Activated T-helper 9 cell treated with anti-CD3 and anti-CD28 coated beads, Interleukin-2, amount 50 U/mL, for 16 hours (primary cell): ENCODE measurements around the gene RPS6KB2.
"Not testable (repeated sequence)": the region's sequence is repeated elsewhere in the genome, so short reads cannot be mapped to it uniquely, and the experiment has no call there.

Experiments used
- DNase-seq: peaks from one replicate; pipeline ENCODE4 v3.0.0-alpha.2; 2020; ENCODE audit warnings: low read depth

RPS6KB2 gene

DNA sequence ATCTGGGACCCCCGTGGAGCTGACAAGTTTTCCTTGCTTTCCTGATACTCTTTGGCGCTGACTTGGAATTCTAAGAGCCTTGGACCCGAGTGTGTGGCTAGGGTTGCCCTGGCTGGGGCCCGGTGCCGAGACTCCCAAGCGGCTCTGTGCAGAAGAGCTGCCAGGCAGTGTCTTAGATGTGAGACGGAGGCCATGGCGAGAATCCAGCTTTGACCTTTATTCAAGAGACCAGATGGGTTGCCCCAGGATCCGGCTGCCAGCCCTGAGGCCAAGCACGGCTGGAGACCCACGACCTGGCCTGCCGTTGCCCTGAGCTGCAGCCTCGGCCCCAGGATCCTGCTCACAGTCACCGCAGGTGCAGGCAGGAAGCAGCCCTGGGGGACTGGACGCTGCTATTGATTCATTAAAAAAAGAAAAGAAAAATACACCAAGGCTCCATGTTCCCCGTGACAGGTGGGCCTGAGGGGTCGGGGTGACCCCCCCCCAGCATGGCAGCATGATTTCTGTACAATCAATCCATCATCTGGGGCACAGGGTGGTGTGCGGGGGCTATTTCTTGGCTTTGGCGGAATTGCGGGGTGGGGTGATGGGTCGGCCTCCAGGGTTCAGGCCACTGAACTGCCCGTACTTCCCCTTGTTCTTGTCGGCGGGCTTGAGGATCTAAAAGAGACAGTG, 30.2 kb upstream of the RPS6KB2 start:
- DNase-seq: no peak

- DNase-seq: no peak
Measured at GRCh38 chr11:67398661-67399563, 29.4 kb upstream of the RPS6KB2 start.

DNA sequence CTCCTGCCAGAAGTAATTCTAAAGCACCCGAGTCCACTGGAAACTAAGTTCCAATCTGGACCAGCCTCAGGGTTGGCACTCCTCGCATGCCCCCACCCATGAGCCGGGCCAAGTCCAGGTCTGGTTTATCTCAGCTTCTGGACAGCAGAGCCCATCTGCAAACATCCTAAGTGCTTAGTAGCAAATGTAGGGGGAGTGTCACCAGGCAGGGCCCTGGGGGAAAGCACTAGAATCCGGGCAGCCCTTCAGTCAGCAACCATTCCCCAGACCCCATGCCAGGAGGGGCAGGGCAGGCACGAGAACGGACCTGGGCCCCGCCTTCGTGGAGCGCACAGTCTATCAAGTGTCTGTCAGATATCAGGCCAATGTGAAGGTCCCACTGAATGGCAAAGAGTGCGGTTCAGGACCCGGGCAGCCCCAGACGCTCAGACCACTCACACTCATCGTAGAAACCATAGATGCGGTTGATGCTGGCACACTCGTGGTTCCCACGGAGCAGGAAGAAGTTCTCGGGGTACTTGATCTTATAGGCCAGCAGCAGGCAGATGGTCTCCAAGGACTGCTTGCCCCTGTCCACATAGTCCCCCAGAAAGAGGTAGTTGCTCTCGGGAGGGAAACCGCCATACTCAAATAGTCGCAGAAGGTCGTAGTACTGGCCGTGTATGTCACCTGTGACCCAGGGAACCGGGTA, 27.9 kb upstream of the RPS6KB2 start:
- no peak for DNase-seq

DNA sequence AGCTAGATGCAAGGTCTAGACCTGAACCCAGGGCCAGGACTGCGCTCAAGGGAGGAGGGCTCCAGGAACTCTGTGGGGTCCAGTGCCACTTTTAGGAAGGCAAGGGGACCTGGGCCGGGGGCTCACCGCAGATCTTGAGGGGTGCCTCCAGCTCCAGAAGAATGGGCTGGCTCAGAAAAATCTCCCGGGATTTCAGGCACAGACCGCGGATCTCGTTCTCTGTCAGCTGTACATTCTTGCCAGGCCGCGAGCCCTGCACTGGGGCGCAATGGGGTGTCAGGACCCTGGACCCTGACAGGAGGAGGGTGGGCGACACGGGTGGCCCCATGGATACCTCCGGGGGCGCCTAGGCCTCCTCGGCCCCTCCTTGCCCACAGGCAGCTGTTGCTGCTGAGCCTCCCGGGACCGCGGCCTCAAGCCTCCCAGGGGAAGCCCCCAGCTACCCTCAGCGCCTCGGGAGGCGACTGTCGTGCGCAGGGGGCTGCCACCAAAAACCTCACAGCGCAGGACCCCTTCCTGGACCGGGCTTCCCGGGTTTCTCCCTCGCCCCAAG, 27.3 kb upstream of the RPS6KB2 start:
- DNase-seq: no peak

DNA sequence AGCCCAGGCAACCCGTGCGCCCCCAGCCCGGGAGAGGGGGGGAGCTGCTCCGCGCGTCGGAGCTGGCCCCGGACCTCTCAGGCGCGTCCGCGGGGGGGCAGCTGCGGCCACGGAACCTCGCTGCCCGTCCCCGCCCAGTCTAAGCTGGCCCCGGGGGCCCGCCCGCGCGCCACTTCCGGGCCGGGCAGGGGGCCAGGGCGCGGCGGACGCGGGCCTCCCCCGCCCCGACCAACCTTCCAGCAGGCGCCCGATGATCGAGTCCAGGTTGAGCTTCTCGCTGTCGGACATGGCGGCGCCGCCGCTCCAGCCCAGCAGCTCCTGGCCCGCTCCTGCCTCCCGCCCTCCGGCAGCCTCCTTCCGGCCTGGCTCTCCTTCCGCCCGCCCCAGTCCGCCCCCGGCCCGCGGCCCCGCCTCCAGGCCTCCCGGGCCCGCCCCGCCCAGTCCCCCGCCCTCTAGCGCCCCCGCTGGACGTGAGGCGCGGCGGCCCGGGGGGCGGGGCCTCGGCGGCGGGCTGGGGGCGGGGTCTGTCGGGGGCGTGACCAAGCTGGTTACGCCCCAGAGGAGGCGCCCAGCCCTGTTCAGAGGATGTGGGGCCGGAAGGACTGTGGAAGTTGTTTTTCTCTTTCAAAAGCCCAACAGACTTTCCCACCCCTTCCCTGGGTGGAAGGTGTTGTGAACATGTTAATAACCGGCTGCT, 26.7 kb upstream of the RPS6KB2 start, which contains the start of gene PPP1CA:
Gene PPP1CA (minus strand): TSS at position 364 of the 697 bp plus-strand sequence. CDS start 76 bp downstream, at position 288.
- peak; percentile 90 for DNase-seq

- not testable (repeated sequence) for DNase-seq
Measured at GRCh38 chr11:67402192-67402839, 26.0 kb upstream of the RPS6KB2 start.

GRCh38 chr11:67403085-67403484, 25.2 kb upstream of the RPS6KB2 start:
- not testable (repeated sequence) for DNase-seq

- no peak for DNase-seq
Measured at GRCh38 chr11:67404515-67405195, 23.6 kb upstream of the RPS6KB2 start.

DNA sequence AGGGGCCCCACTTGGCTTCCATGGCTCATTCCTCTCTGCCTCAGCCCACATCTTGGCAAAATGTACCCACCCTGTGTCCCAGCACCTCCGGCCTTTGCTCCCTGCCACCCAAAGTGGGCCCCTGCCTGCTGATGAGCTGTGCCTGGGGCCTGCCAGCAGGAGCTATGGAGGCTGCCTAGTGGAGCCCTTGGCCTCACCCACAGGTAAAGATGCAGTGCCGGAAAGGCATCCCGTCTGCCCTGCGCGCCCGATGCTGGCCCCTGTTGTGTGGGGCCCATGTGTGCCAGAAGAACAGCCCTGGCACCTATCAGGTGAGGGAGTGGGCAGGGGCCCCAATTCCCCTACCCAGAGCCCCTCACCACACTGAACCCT, 23.1 kb upstream of the RPS6KB2 start:
- DNase-seq: no peak

GRCh38 chr11:67405688-67406339, 22.5 kb upstream of the RPS6KB2 start:
- no peak for DNase-seq

DNA sequence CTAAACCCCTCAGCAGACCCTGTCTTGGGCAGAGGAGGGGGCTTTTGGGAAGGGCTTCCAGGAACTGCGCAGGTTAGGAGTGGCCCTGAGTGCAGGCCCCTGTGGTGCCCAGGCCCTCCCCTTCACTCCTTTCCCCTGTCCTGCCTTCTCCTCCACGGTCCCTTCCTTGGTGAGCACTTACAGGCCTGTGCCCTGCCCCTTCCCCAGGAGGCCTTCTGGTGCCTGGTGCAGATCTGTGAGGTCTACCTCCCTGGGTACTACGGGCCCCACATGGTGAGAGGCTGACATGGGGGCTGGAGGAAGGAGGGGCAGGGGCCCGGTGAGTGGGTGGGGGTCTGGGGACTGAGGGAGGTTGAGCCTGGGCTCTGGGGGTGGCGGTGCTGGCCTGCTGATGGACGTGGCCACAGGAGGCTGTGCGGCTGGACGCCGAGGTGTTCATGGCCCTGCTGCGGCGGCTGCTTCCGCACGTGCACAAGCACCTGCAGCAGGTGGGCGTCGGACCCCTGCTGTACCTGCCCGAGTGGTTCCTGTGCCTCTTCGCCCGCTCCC, 21.8 kb upstream of the RPS6KB2 start:
- DNase-seq: no peak

- no peak for DNase-seq
Measured at GRCh38 chr11:67406969-67407687, 21.2 kb upstream of the RPS6KB2 start.

DNA sequence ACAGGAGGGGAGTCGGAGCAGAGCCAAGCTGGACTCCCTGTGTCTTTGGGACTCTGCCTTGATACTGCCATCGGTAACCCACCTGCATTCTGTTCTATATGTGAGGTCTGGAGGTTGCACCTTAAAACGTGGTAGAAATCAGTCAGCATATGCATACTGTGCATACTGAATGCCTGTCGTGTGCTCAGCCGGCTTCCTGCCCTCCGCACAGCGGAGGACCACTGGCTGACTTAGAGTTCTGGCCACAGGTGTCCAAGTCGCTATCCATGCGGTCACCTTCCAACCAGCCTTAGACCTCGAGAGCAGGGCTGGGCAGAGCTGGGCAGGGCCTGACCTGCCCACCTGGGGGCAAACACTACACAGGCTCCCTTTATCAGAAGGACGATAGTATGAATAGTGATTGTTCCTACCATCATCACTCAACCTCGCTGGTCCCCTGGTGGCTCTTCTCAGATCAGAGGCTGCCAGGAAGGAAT, 20.6 kb upstream of the RPS6KB2 start:
- no peak for DNase-seq

DNA sequence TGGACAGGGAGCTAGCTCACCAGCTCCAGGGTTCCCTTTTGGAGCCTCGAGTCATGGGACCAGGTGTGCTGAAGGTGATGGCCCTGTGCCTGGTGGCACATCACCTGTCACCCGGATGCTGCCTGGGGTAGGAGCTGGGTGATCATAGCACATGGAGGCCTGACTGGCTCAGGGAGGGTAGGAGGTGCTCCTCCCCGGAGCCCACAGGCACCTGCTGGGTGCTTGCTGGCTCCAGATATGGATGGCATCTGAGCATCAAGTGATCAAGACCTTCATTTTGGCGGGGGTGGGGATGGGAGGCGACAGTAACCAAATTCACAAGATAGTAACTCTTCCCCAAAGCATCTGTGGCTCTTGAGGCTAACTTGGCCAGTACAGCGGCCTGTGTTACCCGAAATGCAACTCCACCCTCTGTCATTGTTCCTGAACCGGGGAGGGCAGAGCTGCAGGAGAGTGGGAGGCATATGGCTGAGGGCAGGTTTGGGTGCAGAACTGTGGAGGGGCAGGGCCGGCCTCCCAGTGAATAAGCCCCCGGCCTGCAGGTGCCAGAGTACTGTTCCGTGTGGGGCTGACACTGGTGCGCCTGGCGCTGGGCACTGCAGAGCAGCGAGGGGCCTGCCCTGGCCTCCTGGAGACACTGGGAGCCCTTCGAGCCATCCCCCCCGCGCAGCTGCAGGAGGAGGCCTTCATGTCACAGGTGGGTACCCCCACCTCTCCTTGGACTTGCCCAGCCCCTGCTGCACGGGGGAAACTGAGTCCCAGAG, 19.7 kb upstream of the RPS6KB2 start:
- no peak for DNase-seq

- no peak for DNase-seq
Measured at GRCh38 chr11:67409261-67409666, 19.0 kb upstream of the RPS6KB2 start.

- no peak for DNase-seq
Measured at GRCh38 chr11:67409781-67410368, 18.4 kb upstream of the RPS6KB2 start.

DNA sequence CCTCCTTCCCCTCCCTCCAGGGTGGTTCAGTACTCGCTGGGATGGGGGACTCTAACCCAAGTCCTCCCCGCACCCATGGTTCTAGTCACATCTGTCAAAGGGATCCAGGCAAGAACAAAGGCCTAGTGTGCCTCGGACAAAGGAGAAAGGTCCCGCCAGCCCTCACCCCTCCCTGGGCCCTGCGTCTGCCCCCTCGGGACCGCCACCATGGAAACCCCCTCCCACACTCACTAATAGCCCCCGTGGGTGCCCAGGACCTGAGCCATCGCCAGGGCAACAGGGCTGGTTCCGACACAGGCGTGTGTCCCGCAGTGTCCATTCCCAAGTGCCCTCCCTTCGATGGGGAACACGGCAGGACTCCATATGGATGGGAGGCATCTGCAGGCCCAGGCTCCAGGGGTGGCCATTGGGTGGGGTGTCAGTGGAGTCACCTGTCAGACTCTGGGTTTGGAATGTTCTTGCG, 17.9 kb upstream of the RPS6KB2 start:
- DNase-seq: no peak
